DOHH2 (cell line): ENCODE measurements around the gene GNAO1.

Experiments
- H3F3A ChIP-seq: fragments of 200-600 bp; sonication (generic), shearing (Covaris generic); 2 replicates; pipeline ENCODE4 v1.6.0; 2016; ENCODE audit warnings: antibody characterized with exemption, mild to moderate bottlenecking; ENCODE audit not compliant: control insufficient read depth, insufficient read depth
- H3K27ac ChIP-seq: fragments of 200-600 bp; sonication (generic); 2 replicates; pipeline ENCODE4 v1.5.1; 2014; ENCODE audit warnings: low read depth, mild to moderate bottlenecking, low read length, moderate library complexity
- H3K27me3 ChIP-seq: fragments of 200-600 bp; sonication (generic); 2 replicates; pipeline ENCODE4 v1.6.1; 2014; ENCODE audit warnings: mild to moderate bottlenecking, low read length, mixed read lengths; ENCODE audit not compliant: control insufficient read depth
- H3K36me3 ChIP-seq: fragments of 200-600 bp; sonication (generic); 2 replicates; pipeline ENCODE4 v1.6.1; 2014; ENCODE audit warnings: mild to moderate bottlenecking, low read length, moderate library complexity, mixed read lengths; ENCODE audit not compliant: control insufficient read depth
- H3K4me1 ChIP-seq: fragments of 200-600 bp; sonication (generic); 2 replicates; pipeline ENCODE4 v1.6.1; 2014; ENCODE audit warnings: mild to moderate bottlenecking, low read length, mixed read lengths; ENCODE audit not compliant: control insufficient read depth
- H3K4me2 ChIP-seq: fragments of 200-600 bp; sonication (generic); 2 replicates; pipeline ENCODE4 v1.6.0; 2014; ENCODE audit warnings: mild to moderate bottlenecking, low read length, moderate library complexity
- H3K4me3 ChIP-seq: fragments of 200-600 bp; sonication (generic); 2 replicates; pipeline ENCODE4 v1.5.1; 2014; ENCODE audit warnings: mild to moderate bottlenecking, low read length, mixed read lengths
- H3K79me2 ChIP-seq: fragments of 200-600 bp; sonication (generic); 2 replicates; pipeline ENCODE4 v1.6.1; 2014; ENCODE audit warnings: mild to moderate bottlenecking, low read length, mixed read lengths; ENCODE audit not compliant: control insufficient read depth
- H3K9me2 ChIP-seq: fragments of 200-600 bp; sonication (generic); replicated peaks from 2 replicates; pipeline ENCODE4 v1.6.1; 2014; ENCODE audit warnings: mild to moderate bottlenecking, low read length, mixed read lengths; ENCODE audit not compliant: control insufficient read depth
- H3K9me3 ChIP-seq: fragments of 200-600 bp; sonication (generic); 2 replicates; pipeline ENCODE4 v1.6.1; 2014; ENCODE audit warnings: antibody characterized with exemption, low read length, mixed read lengths; ENCODE audit not compliant: control insufficient read depth, insufficient read depth
- H4K20me1 ChIP-seq: fragments of 200-600 bp; sonication (generic); 2 replicates; pipeline ENCODE4 v1.6.0; 2014; ENCODE audit warnings: low read depth, mild to moderate bottlenecking, antibody characterized with exemption, low read length, moderate library complexity; ENCODE audit not compliant: control insufficient read depth, insufficient read depth
- EZH2phosphoT487 ChIP-seq: fragments of 200-600 bp; sonication (generic); IDR thresholded peaks from 2 replicates; pipeline ENCODE4 v1.6.1; 2017; ENCODE audit warnings: borderline replicate concordance, mild to moderate bottlenecking, antibody characterized with exemption, low read length, moderate library complexity, mixed read lengths
- TF ChIP-seq, protein P1 (sequence below): fragments of 200-600 bp; sonication (generic); IDR thresholded peaks from one replicate; pipeline ENCODE4 v1.5.1; 2014; ENCODE audit warnings: antibody characterized with exemption, mild to moderate bottlenecking, low read depth, low read length; ENCODE audit not compliant: poor library complexity, severe bottlenecking

GNAO1 gene

GRCh38 chr16:56300891-56301850 is 109.9 kb downstream of the GNAO1 start:
- Histone ChIP-seq H3K27me3 (peaks cover 19% of the 10 kb centered on the region), H3K4me1 (no peaks in the 10 kb centered on the region), H3F3A (no peaks in the 10 kb centered on the region), H3K4me2 (no peak overlapping the region), H3K79me2 (no peaks in the 10 kb centered on the region), H3K27ac (no peak overlapping the region), H4K20me1 (no peaks in the 10 kb centered on the region), H3K9me3 (no peaks in the 10 kb centered on the region), H3K4me3 (no peak overlapping the region), H3K9me2 (no peaks in the 10 kb centered on the region), H3K36me3 (no peaks in the 10 kb centered on the region)
- no peak for TF ChIP-seq EZH2phosphoT487
- TF ChIP-seq, protein P1, sequence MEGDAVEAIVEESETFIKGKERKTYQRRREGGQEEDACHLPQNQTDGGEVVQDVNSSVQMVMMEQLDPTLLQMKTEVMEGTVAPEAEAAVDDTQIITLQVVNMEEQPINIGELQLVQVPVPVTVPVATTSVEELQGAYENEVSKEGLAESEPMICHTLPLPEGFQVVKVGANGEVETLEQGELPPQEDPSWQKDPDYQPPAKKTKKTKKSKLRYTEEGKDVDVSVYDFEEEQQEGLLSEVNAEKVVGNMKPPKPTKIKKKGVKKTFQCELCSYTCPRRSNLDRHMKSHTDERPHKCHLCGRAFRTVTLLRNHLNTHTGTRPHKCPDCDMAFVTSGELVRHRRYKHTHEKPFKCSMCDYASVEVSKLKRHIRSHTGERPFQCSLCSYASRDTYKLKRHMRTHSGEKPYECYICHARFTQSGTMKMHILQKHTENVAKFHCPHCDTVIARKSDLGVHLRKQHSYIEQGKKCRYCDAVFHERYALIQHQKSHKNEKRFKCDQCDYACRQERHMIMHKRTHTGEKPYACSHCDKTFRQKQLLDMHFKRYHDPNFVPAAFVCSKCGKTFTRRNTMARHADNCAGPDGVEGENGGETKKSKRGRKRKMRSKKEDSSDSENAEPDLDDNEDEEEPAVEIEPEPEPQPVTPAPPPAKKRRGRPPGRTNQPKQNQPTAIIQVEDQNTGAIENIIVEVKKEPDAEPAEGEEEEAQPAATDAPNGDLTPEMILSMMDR: no peak

- Histone ChIP-seq H4K20me1 (no peaks in the 10 kb centered on the region), H3K9me2 (no peaks in the 10 kb centered on the region), H3K4me1 (no peaks in the 10 kb centered on the region), H3K36me3 (no peaks in the 10 kb centered on the region), H3K27ac (no peak overlapping the region), H3K27me3 (peaks cover 21% of the 10 kb centered on the region), H3K4me2 (no peak overlapping the region), H3K4me3 (no peak overlapping the region), H3K79me2 (no peaks in the 10 kb centered on the region), H3K9me3 (no peaks in the 10 kb centered on the region), H3F3A (no peaks in the 10 kb centered on the region)
- TF ChIP-seq EZH2phosphoT487: no peak
- TF ChIP-seq, protein P1: no peak
Observed at GRCh38 chr16:56302506-56302905, 111.2 kb downstream of the GNAO1 start.

DNA sequence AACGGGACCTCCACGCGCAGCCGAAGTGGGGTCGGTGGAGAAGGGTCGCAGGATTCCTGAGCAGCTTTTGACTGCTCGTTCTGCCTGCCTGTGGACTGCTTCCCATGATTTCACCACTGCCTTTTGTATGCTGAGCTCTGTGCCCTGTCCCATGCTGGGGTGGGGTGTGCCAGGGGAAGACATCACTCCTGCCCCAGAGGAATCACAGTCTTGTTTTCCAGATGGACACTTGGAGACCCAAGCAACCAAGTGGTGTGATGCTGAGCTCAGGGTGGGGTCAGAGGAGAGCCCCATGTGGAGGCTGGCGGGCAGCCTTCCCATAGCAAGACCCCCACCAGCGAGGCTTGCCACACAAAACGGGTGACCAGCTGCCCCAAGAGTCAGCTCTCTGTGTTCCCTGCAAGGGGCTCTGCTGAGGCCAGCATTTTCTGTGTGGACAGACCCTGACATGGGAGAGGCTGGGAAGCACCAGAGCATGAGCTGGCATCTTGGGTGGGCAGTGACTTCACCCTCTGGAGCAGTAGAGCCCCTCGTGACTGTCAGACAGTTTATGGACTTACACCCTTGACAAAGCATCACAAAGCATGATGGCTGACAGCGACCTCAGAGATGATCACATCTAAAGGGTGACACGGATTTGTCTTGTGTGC is 111.9 kb downstream of the GNAO1 start:
- Histone ChIP-seq H3K9me2 (no peaks in the 10 kb centered on the region), H3K27me3 (peaks cover 21% of the 10 kb centered on the region), H3K4me1 (no peaks in the 10 kb centered on the region), H3K9me3 (no peaks in the 10 kb centered on the region), H3K4me3 (no peak overlapping the region), H3F3A (no peaks in the 10 kb centered on the region), H3K36me3 (no peaks in the 10 kb centered on the region), H3K4me2 (no peak overlapping the region), H3K27ac (no peak overlapping the region), H3K79me2 (no peaks in the 10 kb centered on the region), H4K20me1 (no peaks in the 10 kb centered on the region)
- TF ChIP-seq, protein P1: no peak
- TF ChIP-seq EZH2phosphoT487: no peak
